Stromal cell of bone marrow (primary cell): ENCODE data around the gene OPCML.
A peak's percentile ranks its signal among the peaks of the same experiment; 100 is the strongest.

Experiments
- DNase-seq: peaks from one replicate; pipeline ENCODE4 v3.0.0-alpha.2; 2012; ENCODE audit warnings: low read depth

OPCML gene

GRCh38 chr11:132466983-132467382, 1065.3 kb downstream of the OPCML start:
- DNase-seq = no peak

DNA sequence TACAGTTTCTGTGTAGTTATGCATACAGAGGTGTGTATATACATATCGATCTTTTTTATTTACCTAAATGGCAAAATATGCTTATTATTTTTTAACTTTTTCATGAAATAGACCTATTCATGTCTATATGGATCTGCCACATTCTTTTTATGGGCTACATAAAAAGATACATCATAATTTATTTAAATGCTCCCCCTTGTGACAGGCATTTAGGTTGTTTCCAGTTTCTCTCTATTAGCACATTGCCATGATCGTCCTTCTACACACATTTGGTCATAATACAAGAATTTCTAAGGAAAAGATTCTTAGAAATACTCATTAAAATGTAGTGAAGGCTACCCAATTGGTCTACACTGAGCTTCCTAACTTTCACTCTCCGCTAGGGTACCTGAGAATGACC, 1067.4 kb downstream of the OPCML start:
- no peak for DNase-seq

GRCh38 chr11:132464003-132464342, 1068.3 kb downstream of the OPCML start:
- DNase-seq = no peak

GRCh38 chr11:132463295-132464002, 1068.9 kb downstream of the OPCML start:
- DNase-seq = no peak

- no peak for DNase-seq
These were observed 1072.6 kb downstream of the OPCML start for GRCh38 chr11:132459736-132460135.

- no peak for DNase-seq
These were observed 1074.9 kb downstream of the OPCML start for GRCh38 chr11:132457445-132457844.

DNA sequence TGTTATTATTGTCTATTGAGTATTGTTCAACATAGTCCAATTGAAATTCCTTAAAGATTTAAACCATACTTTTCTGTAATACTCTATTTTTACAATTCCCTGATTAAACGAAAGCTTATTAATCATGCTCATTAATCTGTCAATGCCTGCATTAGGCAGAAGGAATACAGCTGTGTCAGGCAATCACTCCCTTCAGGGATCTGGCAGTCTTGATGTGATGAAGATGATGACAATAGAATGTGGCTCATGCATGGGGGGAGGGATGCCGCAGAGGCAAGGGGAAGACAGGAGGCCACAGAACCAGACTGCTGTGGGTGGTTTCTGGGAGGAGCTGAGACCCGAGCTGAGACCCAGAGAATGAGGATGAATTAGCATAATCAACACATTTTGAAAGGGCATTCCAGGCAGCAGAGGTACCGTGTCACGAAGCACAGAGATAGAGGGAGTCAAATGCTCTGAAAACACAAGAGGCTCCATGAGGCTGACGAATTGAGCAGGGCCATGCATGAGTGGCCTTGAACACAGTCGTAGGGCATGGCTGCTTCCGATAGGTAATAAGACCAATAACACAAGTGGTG, 1075.5 kb downstream of the OPCML start:
- no peak for DNase-seq

DNA sequence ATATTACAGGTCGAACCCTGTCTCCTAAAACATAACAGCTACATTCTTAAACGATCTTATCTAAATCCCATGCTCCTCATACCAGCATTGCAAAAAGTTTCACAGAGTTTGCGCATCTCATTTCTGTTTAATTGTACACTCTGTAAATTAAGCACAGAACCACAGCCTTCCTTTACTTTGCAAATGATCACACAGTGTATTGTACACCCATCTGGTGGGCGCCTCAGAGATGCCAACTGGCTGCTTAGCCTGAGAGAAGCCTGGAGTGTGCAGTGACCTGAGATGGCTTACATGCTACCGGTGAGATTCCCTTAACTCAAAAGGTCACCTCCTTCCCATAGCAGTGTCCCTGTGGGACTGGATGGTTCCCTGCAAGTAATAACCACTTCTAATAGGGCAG, 1077.3 kb downstream of the OPCML start:
- no peak for DNase-seq

GRCh38 chr11:132453406-132453805, 1078.9 kb downstream of the OPCML start:
- no peak for DNase-seq

GRCh38 chr11:132452616-132453015, 1079.7 kb downstream of the OPCML start:
- DNase-seq = no peak

DNA sequence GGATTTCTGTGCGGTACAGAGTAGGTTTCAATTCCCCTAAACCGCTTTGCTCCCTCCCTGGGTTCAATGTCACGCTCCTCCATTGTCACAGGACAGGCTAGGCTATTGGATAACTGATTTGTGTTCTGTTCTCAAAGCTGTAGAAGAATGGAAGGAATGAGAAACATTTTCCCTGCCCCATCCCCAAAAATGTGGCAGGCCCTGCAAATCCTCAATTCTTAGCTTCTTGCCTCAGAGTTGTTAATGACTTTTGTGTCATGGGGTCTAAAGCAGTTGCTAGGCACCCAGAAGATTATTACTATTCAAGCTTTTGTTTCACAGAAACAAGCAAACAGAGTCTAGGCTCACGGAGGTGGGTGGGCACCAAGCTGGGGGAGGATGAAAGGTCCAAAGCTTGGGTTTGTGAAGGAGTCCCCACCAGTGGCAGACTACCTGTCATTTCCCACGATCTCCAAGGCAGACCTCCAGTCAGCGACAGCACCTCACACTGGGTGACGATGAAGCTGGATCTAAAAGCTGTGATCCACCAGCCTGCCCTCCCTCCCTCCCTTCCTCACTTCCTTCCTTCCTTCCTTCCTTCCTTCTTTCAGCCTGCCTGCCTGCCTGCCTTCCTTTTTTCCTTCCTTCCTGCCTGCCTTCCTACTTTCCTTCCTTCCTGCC, 1080.2 kb downstream of the OPCML start:
- no peak for DNase-seq

- DNase-seq = no peak
These were observed 1081.7 kb downstream of the OPCML start for GRCh38 chr11:132450631-132451030.

DNA sequence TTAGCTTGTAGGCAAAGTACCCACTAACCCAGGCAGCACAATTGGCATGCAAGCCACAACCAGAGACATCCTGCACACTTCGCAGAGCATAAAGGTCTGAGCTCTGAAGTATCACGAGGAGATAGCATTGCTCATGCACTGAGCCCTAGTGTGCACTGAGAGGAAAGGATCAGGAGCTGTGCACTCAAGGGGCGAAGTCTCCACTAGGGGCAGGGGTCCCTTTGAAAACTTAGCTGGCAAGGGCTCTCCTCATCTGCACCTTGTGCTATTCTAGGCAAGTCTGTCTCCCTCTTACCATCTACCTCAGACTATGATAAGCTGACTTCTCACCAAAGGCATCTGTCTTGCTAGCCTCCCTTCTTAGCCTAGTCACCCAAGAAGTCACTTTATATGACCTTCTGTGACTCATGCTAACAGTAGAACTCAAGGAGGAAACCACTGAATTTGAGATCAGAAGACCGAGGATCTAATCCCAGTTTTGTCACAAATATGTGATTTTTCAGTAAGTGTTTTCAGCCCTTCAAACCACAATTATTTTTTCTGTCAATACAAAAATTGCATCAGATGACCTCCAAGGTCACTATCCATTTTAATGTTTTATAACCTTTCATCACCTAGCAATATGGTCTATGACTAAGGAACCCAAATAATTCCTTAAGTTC, 1083.8 kb downstream of the OPCML start:
- peak; percentile 72 for DNase-seq

GRCh38 chr11:132447761-132448160, 1084.5 kb downstream of the OPCML start:
- DNase-seq = no peak

- no peak for DNase-seq
These were observed 1086.4 kb downstream of the OPCML start for GRCh38 chr11:132445859-132446291.

GRCh38 chr11:132444911-132445310, 1087.4 kb downstream of the OPCML start:
- no peak for DNase-seq

GRCh38 chr11:132439711-132440255, 1092.5 kb downstream of the OPCML start:
- no peak for DNase-seq

DNA sequence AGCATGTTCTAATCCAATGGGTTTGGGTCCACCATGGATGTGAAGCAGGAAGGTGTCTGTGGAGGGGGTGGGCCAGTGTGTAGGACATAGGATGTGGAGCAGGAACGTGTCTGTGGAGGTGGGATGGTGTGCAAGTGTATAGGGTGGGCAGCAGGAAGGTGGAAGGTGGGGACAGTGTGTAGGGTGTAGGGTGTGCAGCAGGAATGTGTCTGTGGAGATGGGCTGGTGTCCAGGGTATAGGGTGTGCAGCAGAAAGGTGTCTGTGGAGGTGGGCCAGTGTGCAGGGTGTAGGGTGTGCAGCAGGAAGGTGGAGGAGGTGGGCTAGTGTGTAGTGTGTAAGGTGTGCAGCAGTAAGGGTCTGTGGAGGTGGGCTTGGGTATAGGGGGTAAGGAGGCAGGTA, 1093.9 kb downstream of the OPCML start:
- no peak for DNase-seq

DNA sequence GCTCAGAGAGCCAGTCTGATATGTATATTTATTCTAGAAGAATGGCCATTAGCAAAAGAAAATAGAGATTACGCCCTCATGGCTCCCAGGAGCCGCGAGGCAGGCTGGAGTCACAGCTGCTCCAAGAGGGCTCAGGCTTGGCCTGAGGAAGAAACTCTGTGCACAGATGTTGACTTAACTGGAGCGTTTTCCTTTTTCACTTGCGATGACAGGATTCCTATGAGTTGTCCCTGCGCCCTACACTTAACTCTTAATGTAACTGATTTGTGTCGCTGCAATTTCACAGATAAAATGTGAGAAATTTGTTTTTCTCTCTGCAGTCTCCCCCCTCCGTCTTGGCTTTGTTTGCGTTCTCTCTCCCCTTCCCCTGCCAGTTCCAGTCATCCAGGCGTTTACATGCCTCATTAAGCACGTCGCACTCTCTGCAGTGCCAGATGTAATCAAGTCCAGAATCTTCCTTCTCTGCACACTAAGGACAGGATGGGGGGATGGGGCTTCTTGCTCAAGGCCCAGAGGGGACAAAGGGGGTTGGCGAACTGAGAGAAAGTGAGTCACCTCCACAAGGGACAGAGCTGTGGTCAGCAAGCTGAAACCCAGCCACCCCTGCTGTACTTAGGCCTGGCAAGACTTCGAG, 1101.8 kb downstream of the OPCML start:
- DNase-seq = peak; percentile 17

GRCh38 chr11:132429685-132430084, 1102.6 kb downstream of the OPCML start:
- no peak for DNase-seq

- DNase-seq = peak; percentile 30
These were observed 1104.7 kb downstream of the OPCML start for GRCh38 chr11:132427611-132428010.

GRCh38 chr11:132424433-132424832, 1107.9 kb downstream of the OPCML start:
- no peak for DNase-seq
